NB4 (cell line): ENCODE measurements around the gene MEGF9.

Experiments used
- MYC ChIP-seq: IDR thresholded peaks from 2 replicates; pipeline ENCODE4 v1.6.1; 2011; ENCODE audit warnings: low read depth, low read length
- POLR2A ChIP-seq: IDR thresholded peaks from 2 replicates; pipeline ENCODE4 v1.6.1; 2011; ENCODE audit warnings: mild to moderate bottlenecking; ENCODE audit not compliant: insufficient read length; ENCODE audit errors: extremely low read depth
- TF ChIP-seq, protein P1 (sequence below): IDR thresholded peaks from one replicate; pipeline ENCODE4 v1.5.1; 2012; ENCODE audit warnings: low read depth, low read length
- TF ChIP-seq, protein P2 (sequence below): IDR thresholded peaks from 2 replicates; pipeline ENCODE4 v1.6.1; 2011; ENCODE audit warnings: low read depth, low read length

DNA sequence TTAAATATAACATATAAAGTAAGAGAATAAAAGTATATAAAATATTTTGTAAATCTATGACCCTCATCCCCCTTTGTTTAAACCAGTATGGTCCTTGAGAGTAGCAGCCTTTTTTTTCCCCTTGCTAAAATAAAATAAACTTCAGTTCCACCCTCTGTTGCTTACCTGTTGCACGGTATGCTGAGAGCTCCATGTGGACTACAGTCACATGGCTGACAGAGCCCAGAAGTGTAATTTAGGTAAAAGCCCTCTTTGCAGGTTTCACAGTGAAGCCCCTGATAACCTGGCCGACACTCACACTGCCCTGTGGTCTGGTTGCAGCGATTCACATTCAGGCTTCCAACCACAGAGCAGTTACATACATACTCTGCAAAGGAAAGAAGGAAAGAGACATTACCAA lies 55.1 kb downstream of the MEGF9 start:
- TF ChIP-seq, protein P1, sequence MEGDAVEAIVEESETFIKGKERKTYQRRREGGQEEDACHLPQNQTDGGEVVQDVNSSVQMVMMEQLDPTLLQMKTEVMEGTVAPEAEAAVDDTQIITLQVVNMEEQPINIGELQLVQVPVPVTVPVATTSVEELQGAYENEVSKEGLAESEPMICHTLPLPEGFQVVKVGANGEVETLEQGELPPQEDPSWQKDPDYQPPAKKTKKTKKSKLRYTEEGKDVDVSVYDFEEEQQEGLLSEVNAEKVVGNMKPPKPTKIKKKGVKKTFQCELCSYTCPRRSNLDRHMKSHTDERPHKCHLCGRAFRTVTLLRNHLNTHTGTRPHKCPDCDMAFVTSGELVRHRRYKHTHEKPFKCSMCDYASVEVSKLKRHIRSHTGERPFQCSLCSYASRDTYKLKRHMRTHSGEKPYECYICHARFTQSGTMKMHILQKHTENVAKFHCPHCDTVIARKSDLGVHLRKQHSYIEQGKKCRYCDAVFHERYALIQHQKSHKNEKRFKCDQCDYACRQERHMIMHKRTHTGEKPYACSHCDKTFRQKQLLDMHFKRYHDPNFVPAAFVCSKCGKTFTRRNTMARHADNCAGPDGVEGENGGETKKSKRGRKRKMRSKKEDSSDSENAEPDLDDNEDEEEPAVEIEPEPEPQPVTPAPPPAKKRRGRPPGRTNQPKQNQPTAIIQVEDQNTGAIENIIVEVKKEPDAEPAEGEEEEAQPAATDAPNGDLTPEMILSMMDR, result no peak
- TF ChIP-seq MYC (no peak), POLR2A (no peak)
- TF ChIP-seq, protein P2, sequence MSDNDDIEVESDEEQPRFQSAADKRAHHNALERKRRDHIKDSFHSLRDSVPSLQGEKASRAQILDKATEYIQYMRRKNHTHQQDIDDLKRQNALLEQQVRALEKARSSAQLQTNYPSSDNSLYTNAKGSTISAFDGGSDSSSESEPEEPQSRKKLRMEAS, result no peak
